VCaP (cell line): ENCODE results near the gene CD93.

Experiments used
- H3K27ac ChIP-seq: fragments of 450-650 bp; 2 replicates; pipeline ENCODE4 v1.5.1; 2017
- CTCF ChIP-seq: fragments of 450-650 bp; conservative IDR thresholded peaks from 2 replicates; pipeline ENCODE4 v1.5.1; 2017; ENCODE audit warnings: mild to moderate bottlenecking, moderate library complexity

CD93 gene

GRCh38 chr20:23091721-23092383 is 5.7 kb upstream of the CD93 start:
- H3K27ac ChIP-seq = peak overlapping the region; percentile 41
- no peak for TF ChIP-seq CTCF

GRCh38 chr20:23090878-23091277 is 4.8 kb upstream of the CD93 start:
- no peak overlapping the region for H3K27ac ChIP-seq
- no peak for TF ChIP-seq CTCF

GRCh38 chr20:23090147-23090546 is 4.0 kb upstream of the CD93 start:
- TF ChIP-seq CTCF = no peak
- no peak overlapping the region for H3K27ac ChIP-seq

DNA sequence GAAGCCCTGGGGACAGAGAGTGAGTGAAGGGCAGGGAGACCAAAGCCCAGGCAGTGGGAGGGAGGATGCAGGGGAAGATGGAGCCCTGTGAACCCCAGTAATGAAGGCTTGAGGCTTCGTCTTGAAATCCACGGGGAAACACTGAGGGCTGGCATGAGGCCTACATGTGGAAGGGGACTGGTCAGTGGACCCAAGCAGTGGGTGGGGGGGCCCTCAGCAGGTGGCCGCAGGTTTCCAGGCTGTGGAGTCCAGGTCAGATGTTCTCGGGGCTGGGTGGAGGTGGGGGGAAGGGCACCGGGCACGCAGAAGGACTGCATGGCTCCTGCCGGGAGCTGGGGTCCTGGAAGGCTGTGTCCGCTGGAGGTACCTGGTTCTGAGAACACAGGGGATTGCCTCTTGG is 2.7 kb upstream of the CD93 start:
- H3K27ac ChIP-seq = no peak overlapping the region
- TF ChIP-seq CTCF = no peak

DNA sequence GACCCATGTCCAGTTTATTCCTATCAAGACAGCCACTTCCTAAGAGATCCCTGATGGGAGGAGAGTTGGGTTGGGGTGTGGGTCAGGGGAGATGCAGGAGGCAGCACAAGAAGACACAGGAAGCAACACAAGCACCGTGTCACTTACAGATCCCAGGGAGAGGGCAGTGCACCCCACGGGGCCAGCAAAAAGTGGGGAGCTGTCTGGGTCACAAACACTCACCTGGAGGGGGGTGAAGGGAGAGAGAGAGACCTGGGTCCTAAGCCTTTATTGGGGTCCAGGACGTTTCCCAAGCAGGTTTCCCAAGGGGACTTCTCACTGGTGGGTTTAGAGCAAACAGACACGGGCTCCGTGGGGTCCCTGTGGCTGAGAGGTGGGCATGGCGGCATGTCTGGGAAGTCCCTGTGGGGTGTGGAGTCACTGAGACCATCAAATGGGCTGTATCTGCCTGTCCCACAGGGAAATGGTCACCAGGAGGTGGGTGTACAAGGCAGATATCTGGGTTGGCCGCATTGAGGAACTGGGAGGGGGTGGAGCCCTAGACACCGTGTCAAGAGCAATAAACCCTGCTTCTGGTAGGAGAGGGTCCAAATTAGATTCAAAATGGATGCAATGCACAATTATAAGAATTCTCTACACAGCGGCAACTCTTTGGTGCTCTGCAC is 1.6 kb upstream of the CD93 start:
- H3K27ac ChIP-seq = no peak overlapping the region
- TF ChIP-seq CTCF = no peak

DNA sequence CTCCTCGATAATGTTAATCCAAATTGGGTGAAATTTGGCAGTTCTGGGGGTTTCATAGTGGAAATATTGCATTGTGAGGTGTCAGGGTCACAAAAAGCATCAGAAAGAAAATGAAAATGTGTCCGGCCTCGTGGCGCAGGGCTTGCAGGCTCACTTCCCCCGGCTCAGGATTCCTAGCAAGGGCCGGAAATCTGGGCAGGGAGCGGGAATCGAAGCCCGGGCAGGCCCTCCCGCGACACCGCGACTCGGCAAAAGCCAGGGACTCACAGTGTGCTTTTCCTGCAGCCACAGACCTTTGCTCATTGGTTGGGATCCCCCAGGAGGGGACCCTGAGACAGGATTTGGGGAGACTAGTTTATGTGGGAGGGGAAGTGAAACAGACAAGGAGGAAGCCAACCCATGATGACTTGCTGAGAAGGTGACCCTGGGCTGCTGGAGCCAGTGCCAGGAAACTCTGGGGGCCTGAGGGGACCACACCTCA is 847 bp upstream of the CD93 start:
- TF ChIP-seq CTCF = no peak
- H3K27ac ChIP-seq = no peak overlapping the region

DNA sequence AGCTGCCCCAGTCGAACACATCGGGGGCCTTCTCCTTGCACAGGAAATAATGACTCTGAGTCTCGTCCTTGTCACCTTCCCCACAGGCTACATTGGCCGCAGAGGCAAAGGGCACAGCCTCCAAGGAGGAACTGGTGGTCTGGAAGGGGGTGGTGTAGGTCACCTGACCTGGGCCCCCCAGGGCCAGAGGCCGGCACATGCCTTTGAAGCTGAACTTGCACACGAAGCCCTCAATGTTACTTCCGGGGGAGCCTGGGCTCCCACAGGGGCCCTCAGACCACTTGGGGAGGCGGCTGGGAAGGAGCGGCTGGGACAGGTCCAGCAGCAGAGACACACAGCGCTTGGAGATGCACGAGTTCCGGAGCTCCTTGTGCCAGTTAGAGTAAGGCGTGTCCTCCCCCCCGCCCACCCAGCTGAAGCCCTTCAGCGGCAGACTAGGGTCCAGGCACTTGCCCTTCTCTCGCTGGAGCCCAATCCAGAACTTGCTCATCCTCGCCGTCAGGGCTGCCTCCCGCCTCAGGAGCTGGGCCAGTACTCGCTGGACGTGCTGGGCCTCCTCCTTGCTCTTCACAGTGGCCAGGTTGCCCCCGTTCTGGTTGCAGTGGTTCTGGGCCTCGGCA is 578 bp downstream of the CD93 start:
- TF ChIP-seq CTCF = no peak
- H3K27ac ChIP-seq = no peak overlapping the region
